Thyroid gland (tissue), 4 donors: ENCODE measurements around the gene ELP4.

ENCODE experiments used
- POLR2A ChIP-seq, 2 donors: fragments of 450-650 bp; IDR thresholded peaks; one replicate each; pipeline ENCODE4 v1.6.1; 2017; ENCODE audit warnings: antibody characterized with exemption in 2 of 2, mild to moderate bottlenecking in 2 of 2, moderate library complexity in 1 of 2
- TF ChIP-seq, protein P1 (sequence below), 6 experiments: fragments of 200-600 bp in 3 of 6; fragments of 450-650 bp in 3 of 6; sonication (generic) in 3 of 6; IDR thresholded peaks; one replicate each; pipeline ENCODE4 v1.5.1; 2016 to 2019; ENCODE audit warnings: antibody characterized with exemption in 6 of 6, mild to moderate bottlenecking in 2 of 6, inconsistent platforms in 1 of 6, moderate library complexity in 1 of 6

- TF ChIP-seq, protein P1, sequence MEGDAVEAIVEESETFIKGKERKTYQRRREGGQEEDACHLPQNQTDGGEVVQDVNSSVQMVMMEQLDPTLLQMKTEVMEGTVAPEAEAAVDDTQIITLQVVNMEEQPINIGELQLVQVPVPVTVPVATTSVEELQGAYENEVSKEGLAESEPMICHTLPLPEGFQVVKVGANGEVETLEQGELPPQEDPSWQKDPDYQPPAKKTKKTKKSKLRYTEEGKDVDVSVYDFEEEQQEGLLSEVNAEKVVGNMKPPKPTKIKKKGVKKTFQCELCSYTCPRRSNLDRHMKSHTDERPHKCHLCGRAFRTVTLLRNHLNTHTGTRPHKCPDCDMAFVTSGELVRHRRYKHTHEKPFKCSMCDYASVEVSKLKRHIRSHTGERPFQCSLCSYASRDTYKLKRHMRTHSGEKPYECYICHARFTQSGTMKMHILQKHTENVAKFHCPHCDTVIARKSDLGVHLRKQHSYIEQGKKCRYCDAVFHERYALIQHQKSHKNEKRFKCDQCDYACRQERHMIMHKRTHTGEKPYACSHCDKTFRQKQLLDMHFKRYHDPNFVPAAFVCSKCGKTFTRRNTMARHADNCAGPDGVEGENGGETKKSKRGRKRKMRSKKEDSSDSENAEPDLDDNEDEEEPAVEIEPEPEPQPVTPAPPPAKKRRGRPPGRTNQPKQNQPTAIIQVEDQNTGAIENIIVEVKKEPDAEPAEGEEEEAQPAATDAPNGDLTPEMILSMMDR (IDR thresholded peaks at IDR 0.05), result no peak
- TF ChIP-seq POLR2A (IDR thresholded peaks at IDR 0.05), result no peak
Observed at GRCh38 chr11:31809541-31809856, 299.9 kb downstream of the ELP4 start.
